ENCODE data around the gene EGFL6. TPM values are rescaled to one million over a fixed set of nuclear protein-coding genes. Genes with fewer than 3 reads are reported as not detected.

The EGFL6 gene
- total and polyA plus RNA-seq, 2 of the 4 experiments (the other 2 are of a cell fraction) = not detected

- intact Hi-C loops (cut with micrococcal nuclease) (no loop called here), dilution Hi-C loops (cut with HindIII; ENCODE audit: low sequenced_read_pairs, unreplicated experiment) (no loop called here), in situ Hi-C loops (cut with MboI; ENCODE audit: low sequenced_read_pairs) (no loop called here)
- ChIA-PET POLR2A (ENCODE audit: unreplicated experiment) (no interaction called here), CTCF (no interaction called here)
- Histone ChIP-seq H2BK5ac (ENCODE audit: low read depth, low read length, poor library complexity, severe bottlenecking) (no peak overlapping the region), H3K23ac (ENCODE audit: low read depth, low read length) (no peak overlapping the region), H4K8ac (ENCODE audit: low read depth in 2 of 2, low read length in 2 of 2) (no peak overlapping the region), H3K4me3 (ENCODE audit: insufficient read depth, low read depth, low read length) (no peak overlapping the region), H2BK15ac (ENCODE audit: low read depth, low read length) (no peak overlapping the region), H2AK5ac (ENCODE audit: low read depth, low read length) (no peak overlapping the region), H3K27me3 (ENCODE audit: control insufficient read depth, insufficient read depth, low read length) (peaks cover 20% of the 10 kb centered on the region), H2AFZ (replicated peaks; ENCODE audit: low read length, poor library complexity) (no peak overlapping the region), H2AK9ac (replicated peaks; ENCODE audit: low read depth, low read length, poor library complexity) (no peak overlapping the region), H3K9me1 (ENCODE audit: insufficient read depth, low read length) (no peaks in the 10 kb centered on the region), H3K14ac (replicated peaks; ENCODE audit: low read depth, low read length) (no peak overlapping the region), H3K4ac (ENCODE audit: low read depth, low read length) (no peak overlapping the region), H3K27ac (ENCODE audit: insufficient read depth, low read length) (no peak overlapping the region), H3K18ac (ENCODE audit: low read depth, low read length) (no peak overlapping the region), H3K56ac (ENCODE audit: extremely low read depth, insufficient read depth, low read length) (no peak overlapping the region), H4K91ac (ENCODE audit: insufficient read depth, low read depth, low read length) (no peak overlapping the region), H4K20me1 (ENCODE audit: insufficient read depth, low read length) (no peaks in the 10 kb centered on the region), H4K5ac (ENCODE audit: low read depth, low read length) (no peak overlapping the region), H2BK20ac (ENCODE audit: low read depth, low read length) (no peak overlapping the region), H3K9ac (ENCODE audit: low read depth, low read length) (no peak overlapping the region), H2BK120ac (ENCODE audit: low read depth, low read length) (no peak overlapping the region), H3K36me3 (ENCODE audit: control insufficient read depth, insufficient read depth, low read length) (no peaks in the 10 kb centered on the region), H3K9me3 (ENCODE audit: control insufficient read depth, insufficient read depth, low read length) (no peaks in the 10 kb centered on the region), H3K4me1 (ENCODE audit: control insufficient read depth, insufficient read depth, low read length) (no peaks in the 10 kb centered on the region), H3K79me1 (ENCODE audit: low read depth in 1 of 2, low read length in 2 of 2) (no peaks in the 10 kb centered on the region), H3K4me2 (ENCODE audit: low read depth, low read length) (no peak overlapping the region)
- WGBS, 2 experiments (ENCODE audit: extremely low coverage in 2 of 2, insufficient read length in 1 of 2) = 50% methylated on average over 3 of the region's 5 CpGs; no CpG with 5 or more reads in 1 of the 2 experiments
- no TSS peak for BruUV-seq (replicated peaks)
- DNase-seq = no peak
- no peak for ATAC-seq (ENCODE audit: low read depth)
- TF ChIP-seq USF2 (IDR thresholded peaks at IDR 0.05; ENCODE audit: low read depth, low read length) (no peak), BHLHE40 (IDR thresholded peaks at IDR 0.05; ENCODE audit: low read depth, low read length) (no peak), FOS (IDR thresholded peaks at IDR 0.05; ENCODE audit: low read depth, low read length) (no peak), SMC3 (IDR thresholded peaks at IDR 0.05; ENCODE audit: low read depth, low read length) (no peak), MAFK (IDR thresholded peaks at IDR 0.05; ENCODE audit: low read depth, low read length) (no peak), RCOR1 (IDR thresholded peaks at IDR 0.05; ENCODE audit: insufficient replicate concordance, low read length) (no peak), RFX5 (IDR thresholded peaks at IDR 0.05; ENCODE audit: low read depth, low read length) (no peak)
Measured at GRCh38 chrX:13590914-13591313, 21.5 kb downstream of the EGFL6 start.

All from IMR-90 (cell line).